ENCODE results near the gene UNC119. TPM values are rescaled to one million over a fixed set of nuclear protein-coding genes. Genes with fewer than 3 reads are reported as not detected.
A peak's percentile ranks its signal among the peaks of the same experiment; 100 is the strongest.

UNC119 gene
- total RNA-seq, 4 donors from 2014 or later, result 16.1 to 36.3 (median 23.2) TPM

DNA sequence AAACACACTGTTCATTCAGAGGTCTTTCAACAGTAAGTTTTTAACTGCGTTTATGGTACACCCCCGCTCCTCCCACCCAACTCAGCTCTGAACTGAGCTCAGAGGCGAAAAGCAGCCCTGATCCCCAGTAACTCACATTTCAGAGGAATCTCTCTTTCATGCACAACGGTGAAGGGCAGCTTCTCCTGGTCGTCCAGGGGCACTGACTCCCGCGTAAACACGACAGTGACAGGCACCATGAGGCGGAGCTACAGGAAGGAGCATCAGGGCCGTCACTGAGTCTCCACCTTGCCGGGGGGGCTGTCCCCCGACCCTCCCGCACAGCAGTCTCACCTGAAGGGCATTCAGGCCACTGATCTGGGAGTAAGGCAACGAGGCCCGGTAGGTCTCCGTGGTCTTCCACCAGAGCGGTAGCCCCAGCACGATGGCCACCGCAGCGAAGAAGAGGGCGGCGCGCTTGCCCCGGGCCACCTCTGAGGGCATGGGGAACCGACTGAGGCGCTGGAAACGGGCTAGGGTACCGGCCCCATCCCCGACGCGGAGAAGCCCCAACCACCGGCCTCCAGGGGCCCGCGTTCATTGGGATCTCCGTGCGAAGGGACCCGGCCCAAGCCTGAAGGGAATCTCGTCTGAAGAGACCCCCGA, 18.4 kb upstream of the UNC119 start:
- peak overlapping the region; percentile 76 to 92 (median 86) for H3K4me3 ChIP-seq
- H3K4me1 ChIP-seq, result peaks cover 29 to 43% (median 36%) of the 10 kb centered on the region in 4 donors
- peak overlapping the region; percentile 73 to 88 (median 78) for H3K27ac ChIP-seq (replicated peaks in 1 of 4)
- DNase-seq (ENCODE audit: extremely low spot score), result no peak
- H3K27me3 ChIP-seq, result no peaks in the 10 kb centered on the region
- intact Hi-C loops (cut with DNase I), result no loop called here
- WGBS, result 4% methylated on average over 9 of the region's 39 CpGs
- H3K36me3 ChIP-seq, result peaks cover 0 to 9% (median 2%) of the 10 kb centered on the region in 4 donors
- TF ChIP-seq EP300 (IDR thresholded peaks at IDR 0.05) (no peak), POLR2A (IDR thresholded peaks at IDR 0.05; ENCODE audit: low read depth) (no peak), POLR2AphosphoS5 (IDR thresholded peaks at IDR 0.05) (peak in 1 of 2 donors; percentile 10)
- TF ChIP-seq, protein P1, sequence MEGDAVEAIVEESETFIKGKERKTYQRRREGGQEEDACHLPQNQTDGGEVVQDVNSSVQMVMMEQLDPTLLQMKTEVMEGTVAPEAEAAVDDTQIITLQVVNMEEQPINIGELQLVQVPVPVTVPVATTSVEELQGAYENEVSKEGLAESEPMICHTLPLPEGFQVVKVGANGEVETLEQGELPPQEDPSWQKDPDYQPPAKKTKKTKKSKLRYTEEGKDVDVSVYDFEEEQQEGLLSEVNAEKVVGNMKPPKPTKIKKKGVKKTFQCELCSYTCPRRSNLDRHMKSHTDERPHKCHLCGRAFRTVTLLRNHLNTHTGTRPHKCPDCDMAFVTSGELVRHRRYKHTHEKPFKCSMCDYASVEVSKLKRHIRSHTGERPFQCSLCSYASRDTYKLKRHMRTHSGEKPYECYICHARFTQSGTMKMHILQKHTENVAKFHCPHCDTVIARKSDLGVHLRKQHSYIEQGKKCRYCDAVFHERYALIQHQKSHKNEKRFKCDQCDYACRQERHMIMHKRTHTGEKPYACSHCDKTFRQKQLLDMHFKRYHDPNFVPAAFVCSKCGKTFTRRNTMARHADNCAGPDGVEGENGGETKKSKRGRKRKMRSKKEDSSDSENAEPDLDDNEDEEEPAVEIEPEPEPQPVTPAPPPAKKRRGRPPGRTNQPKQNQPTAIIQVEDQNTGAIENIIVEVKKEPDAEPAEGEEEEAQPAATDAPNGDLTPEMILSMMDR (IDR thresholded peaks at IDR 0.05), result no peak
- H3K9me3 ChIP-seq, result no peaks in the 10 kb centered on the region

DNA sequence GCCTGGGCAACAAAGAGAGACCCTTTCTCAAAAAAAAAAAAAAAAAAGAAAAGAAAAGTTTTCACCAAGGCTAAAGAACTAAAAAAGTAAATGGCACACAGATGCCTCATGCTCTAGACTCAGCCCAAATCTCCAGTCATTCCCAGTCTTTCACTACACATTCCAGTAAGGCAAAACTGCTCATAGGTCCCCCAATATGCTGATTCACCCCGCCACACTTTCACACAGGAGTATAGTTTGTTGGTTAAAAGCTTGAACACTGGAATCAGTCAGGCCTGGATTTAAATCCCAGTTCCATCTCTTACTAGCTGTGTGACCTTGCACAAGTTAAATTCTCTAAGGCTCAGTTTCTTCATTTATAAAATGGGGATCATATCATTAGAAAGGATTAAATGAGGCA, 17.0 kb upstream of the UNC119 start:
- TF ChIP-seq, protein P1 (IDR thresholded peaks at IDR 0.05), result no peak
- TF ChIP-seq POLR2AphosphoS5 (IDR thresholded peaks at IDR 0.05) (no peak), POLR2A (IDR thresholded peaks at IDR 0.05; ENCODE audit: low read depth) (no peak), EP300 (IDR thresholded peaks at IDR 0.05) (no peak)
- Histone ChIP-seq H3K36me3 (peaks cover 0 to 15% (median 2%) of the 10 kb centered on the region in 4 donors), H3K27me3 (no peaks in the 10 kb centered on the region), H3K27ac (replicated peaks in 1 of 4) (no peak overlapping the region), H3K4me3 (no peak overlapping the region), H3K4me1 (peaks cover 24 to 36% (median 30%) of the 10 kb centered on the region in 4 donors), H3K9me3 (no peaks in the 10 kb centered on the region)
- DNase-seq (ENCODE audit: extremely low spot score), result no peak
- 90% methylated on average over 1 of the region's 1 CpG for WGBS
- intact Hi-C loops (cut with DNase I), result no loop called here

DNA sequence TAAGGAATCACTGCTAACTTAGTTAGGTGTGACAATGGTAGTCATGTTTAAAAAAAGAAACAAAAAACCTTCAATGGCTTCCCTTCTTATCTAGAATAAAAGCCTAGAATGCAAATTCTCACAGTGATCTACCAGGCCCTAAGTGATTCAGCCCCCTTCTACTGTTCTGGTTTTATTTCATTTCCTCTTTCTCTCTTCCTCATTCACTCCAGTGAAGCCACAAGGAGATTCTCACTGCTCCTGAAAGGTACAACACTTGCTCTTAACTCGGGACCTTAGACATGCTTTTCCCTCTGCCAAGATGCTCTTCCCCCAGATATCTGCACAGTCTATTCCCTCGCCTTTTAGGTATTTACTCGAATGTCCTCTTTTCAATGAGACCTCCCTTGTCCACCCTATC, 15.2 kb upstream of the UNC119 start:
- peaks cover 12 to 30% (median 16%) of the 10 kb centered on the region in 4 donors for H3K36me3 ChIP-seq
- H3K27me3 ChIP-seq, result no peaks in the 10 kb centered on the region
- H3K4me1 ChIP-seq, result peaks cover 19 to 44% (median 36%) of the 10 kb centered on the region in 4 donors
- no peaks in the 10 kb centered on the region for H3K9me3 ChIP-seq
- intact Hi-C loops (cut with DNase I), result no loop called here
- WGBS, result 84% methylated on average over 3 of the region's 3 CpGs
- no peak overlapping the region for H3K4me3 ChIP-seq
- no peak overlapping the region for H3K27ac ChIP-seq (replicated peaks in 1 of 4)
- TF ChIP-seq, protein P1 (IDR thresholded peaks at IDR 0.05), result no peak
- TF ChIP-seq EP300 (IDR thresholded peaks at IDR 0.05) (no peak), POLR2AphosphoS5 (IDR thresholded peaks at IDR 0.05) (no peak), POLR2A (IDR thresholded peaks at IDR 0.05; ENCODE audit: low read depth) (no peak)
- DNase-seq (ENCODE audit: extremely low spot score), result no peak

DNA sequence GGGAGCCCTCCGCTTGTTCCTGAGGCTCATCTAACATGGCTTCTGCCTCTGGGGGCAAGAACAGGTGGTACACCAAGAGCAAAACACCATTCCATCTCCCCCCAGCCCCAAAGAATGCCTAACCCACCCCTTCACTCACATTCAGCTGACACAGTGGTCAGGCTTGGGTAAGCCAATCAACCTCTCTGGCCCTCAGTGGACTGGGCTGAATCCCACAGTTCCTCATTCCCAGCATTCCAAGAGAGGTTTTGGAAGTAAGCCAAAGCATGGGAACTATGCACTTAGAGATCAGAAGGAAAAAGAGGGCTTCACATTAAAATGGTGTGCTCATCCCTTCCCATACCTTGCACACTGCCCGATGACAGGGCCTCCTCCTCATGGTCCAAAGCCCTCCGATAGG, 11.1 kb upstream of the UNC119 start:
- H3K9me3 ChIP-seq, result no peaks in the 10 kb centered on the region
- DNase-seq (ENCODE audit: extremely low spot score), result no peak
- H3K27ac ChIP-seq (replicated peaks in 1 of 4), result no peak overlapping the region
- H3K36me3 ChIP-seq, result peaks cover 42 to 71% (median 56%) of the 10 kb centered on the region in 4 donors
- TF ChIP-seq EP300 (IDR thresholded peaks at IDR 0.05) (no peak), POLR2AphosphoS5 (IDR thresholded peaks at IDR 0.05) (peak in 1 of 2 donors; percentile 12), POLR2A (IDR thresholded peaks at IDR 0.05; ENCODE audit: low read depth) (no peak)
- TF ChIP-seq, protein P1 (IDR thresholded peaks at IDR 0.05), result no peak
- no peak overlapping the region for H3K4me3 ChIP-seq
- H3K27me3 ChIP-seq, result no peaks in the 10 kb centered on the region
- peaks cover 0 to 10% (median 9%) of the 10 kb centered on the region in 4 donors for H3K4me1 ChIP-seq
- intact Hi-C loops (cut with DNase I), result no loop called here
- 98% methylated on average over 3 of the region's 3 CpGs for WGBS
